ENCODE data around the gene DSC2. TPM values are rescaled to one million over a fixed set of nuclear protein-coding genes. Genes with fewer than 3 reads are reported as not detected.

The DSC2 gene
- total RNA-seq, 1 experiment from 2014 or later, result 33.4 TPM

DNA sequence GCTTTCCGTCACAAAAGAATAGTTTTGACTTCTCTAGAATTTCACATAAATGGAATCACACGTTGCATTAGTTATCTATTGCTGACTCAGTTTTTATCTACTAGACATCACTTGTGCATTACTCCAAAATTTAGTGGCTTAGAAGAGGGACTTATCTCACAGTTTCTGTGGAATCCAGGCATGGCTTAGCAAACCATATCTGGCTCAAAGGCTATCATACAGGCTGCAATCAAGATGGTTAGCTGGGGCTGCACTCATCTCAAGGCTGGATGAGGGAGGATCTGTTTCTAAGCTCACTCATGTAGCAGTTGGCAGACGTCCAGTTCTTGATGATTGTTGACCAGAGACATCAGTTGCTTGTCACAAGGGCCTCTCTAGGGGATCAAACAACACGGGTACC lies 53.0 kb downstream of the DSC2 start:
- H3K4me2 ChIP-seq (ENCODE audit: low read length), result no peak overlapping the region
- no peaks in the 10 kb centered on the region for H3K79me2 ChIP-seq (ENCODE audit: insufficient read depth, low read length)
- H3K4me3 ChIP-seq (replicated peaks in 1 of 2; ENCODE audit: low read depth in 1 of 2, low read length in 2 of 2), result no peak overlapping the region
- TF ChIP-seq, protein P1, sequence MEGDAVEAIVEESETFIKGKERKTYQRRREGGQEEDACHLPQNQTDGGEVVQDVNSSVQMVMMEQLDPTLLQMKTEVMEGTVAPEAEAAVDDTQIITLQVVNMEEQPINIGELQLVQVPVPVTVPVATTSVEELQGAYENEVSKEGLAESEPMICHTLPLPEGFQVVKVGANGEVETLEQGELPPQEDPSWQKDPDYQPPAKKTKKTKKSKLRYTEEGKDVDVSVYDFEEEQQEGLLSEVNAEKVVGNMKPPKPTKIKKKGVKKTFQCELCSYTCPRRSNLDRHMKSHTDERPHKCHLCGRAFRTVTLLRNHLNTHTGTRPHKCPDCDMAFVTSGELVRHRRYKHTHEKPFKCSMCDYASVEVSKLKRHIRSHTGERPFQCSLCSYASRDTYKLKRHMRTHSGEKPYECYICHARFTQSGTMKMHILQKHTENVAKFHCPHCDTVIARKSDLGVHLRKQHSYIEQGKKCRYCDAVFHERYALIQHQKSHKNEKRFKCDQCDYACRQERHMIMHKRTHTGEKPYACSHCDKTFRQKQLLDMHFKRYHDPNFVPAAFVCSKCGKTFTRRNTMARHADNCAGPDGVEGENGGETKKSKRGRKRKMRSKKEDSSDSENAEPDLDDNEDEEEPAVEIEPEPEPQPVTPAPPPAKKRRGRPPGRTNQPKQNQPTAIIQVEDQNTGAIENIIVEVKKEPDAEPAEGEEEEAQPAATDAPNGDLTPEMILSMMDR (IDR thresholded peaks at IDR 0.05 in 2 of 3, conservative IDR thresholded peaks at IDR 0.05 in 1 of 3; ENCODE audit: borderline replicate concordance in 1 of 3, insufficient read depth in 1 of 3, low read depth in 2 of 3, low read length in 2 of 3), result no peak
- no peak for TF ChIP-seq POLR2AphosphoS5 (IDR thresholded peaks at IDR 0.05; ENCODE audit: low read depth, low read length)
- no peak for TF ChIP-seq POLR2A (IDR thresholded peaks at IDR 0.05; ENCODE audit: borderline replicate concordance, extremely low read depth, insufficient read depth, insufficient read length)
- TF ChIP-seq, protein P2, sequence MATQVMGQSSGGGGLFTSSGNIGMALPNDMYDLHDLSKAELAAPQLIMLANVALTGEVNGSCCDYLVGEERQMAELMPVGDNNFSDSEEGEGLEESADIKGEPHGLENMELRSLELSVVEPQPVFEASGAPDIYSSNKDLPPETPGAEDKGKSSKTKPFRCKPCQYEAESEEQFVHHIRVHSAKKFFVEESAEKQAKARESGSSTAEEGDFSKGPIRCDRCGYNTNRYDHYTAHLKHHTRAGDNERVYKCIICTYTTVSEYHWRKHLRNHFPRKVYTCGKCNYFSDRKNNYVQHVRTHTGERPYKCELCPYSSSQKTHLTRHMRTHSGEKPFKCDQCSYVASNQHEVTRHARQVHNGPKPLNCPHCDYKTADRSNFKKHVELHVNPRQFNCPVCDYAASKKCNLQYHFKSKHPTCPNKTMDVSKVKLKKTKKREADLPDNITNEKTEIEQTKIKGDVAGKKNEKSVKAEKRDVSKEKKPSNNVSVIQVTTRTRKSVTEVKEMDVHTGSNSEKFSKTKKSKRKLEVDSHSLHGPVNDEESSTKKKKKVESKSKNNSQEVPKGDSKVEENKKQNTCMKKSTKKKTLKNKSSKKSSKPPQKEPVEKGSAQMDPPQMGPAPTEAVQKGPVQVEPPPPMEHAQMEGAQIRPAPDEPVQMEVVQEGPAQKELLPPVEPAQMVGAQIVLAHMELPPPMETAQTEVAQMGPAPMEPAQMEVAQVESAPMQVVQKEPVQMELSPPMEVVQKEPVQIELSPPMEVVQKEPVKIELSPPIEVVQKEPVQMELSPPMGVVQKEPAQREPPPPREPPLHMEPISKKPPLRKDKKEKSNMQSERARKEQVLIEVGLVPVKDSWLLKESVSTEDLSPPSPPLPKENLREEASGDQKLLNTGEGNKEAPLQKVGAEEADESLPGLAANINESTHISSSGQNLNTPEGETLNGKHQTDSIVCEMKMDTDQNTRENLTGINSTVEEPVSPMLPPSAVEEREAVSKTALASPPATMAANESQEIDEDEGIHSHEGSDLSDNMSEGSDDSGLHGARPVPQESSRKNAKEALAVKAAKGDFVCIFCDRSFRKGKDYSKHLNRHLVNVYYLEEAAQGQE (IDR thresholded peaks at IDR 0.05; ENCODE audit: low read depth), result no peak
- TF ChIP-seq SIN3A (IDR thresholded peaks at IDR 0.05; ENCODE audit: low read depth), result no peak
- TF ChIP-seq ZFX (IDR thresholded peaks at IDR 0.05), result no peak
- no peak for TF ChIP-seq YY1 (IDR thresholded peaks at IDR 0.05; ENCODE audit: extremely low read depth, insufficient replicate concordance, low read depth, low read length)
- intact Hi-C loops (cut with micrococcal nuclease), result no loop called here
- no TSS peak for BruUV-seq (replicated peaks)
- POLR2A ChIA-PET, result no interaction called here
- no peaks in the 10 kb centered on the region for H3K9me3 ChIP-seq (ENCODE audit: control insufficient read depth in 1 of 2, insufficient read depth in 1 of 2, low read depth in 1 of 2, low read length in 2 of 2)
- H3K27ac ChIP-seq (ENCODE audit: low read depth, low read length), result no peak overlapping the region
- H3K36me3 ChIP-seq (ENCODE audit: control insufficient read depth in 1 of 2, insufficient read depth in 2 of 2, low read length in 2 of 2), result no peaks in the 10 kb centered on the region
- peaks cover 0 to 26% of the 10 kb centered on the region in 2 experiments; a peak in 2 of 4 replicates for H3K4me1 ChIP-seq (ENCODE audit: control insufficient read depth in 1 of 2, insufficient read depth in 2 of 2, low read length in 2 of 2)
- CTCF ChIA-PET, result no interaction called here
- H2AFZ ChIP-seq (ENCODE audit: low read depth, low read length, poor library complexity, severe bottlenecking), result no peak overlapping the region
- RAD21 ChIA-PET (ENCODE audit: low non-redundant PET in 1 of 2, low total read pairs in 2 of 2, uncharacterized antibody in 2 of 2, unreplicated experiment in 2 of 2), result no interaction called here
- no peak overlapping the region for H3K9ac ChIP-seq (ENCODE audit: low read length)
- ATAC-seq (no peak), DNase-seq (ENCODE audit: low read depth, low spot score) (no peak)
- no peaks in the 10 kb centered on the region for H3K27me3 ChIP-seq (ENCODE audit: insufficient read depth, low read length)
- H4K20me1 ChIP-seq (ENCODE audit: insufficient read depth), result no peaks in the 10 kb centered on the region
- no peaks in the 10 kb centered on the region for H3K9me2 ChIP-seq (ENCODE audit: insufficient read depth)
